GM12873 (cell line): Measurements from ENCODE around the gene VAMP5.

ENCODE experiments used
- TF ChIP-seq, protein P1 (sequence below): IDR thresholded peaks from 2 replicates; pipeline ENCODE4 v1.5.1; 2012; ENCODE audit warnings: low read depth, mild to moderate bottlenecking, moderate library complexity, low read length, control low read depth; ENCODE audit not compliant: insufficient read depth; ENCODE audit errors: missing control alignments

VAMP5 gene

GRCh38 chr2:85583667-85584353, 421 bp upstream of the VAMP5 start:
- TF ChIP-seq, protein P1, sequence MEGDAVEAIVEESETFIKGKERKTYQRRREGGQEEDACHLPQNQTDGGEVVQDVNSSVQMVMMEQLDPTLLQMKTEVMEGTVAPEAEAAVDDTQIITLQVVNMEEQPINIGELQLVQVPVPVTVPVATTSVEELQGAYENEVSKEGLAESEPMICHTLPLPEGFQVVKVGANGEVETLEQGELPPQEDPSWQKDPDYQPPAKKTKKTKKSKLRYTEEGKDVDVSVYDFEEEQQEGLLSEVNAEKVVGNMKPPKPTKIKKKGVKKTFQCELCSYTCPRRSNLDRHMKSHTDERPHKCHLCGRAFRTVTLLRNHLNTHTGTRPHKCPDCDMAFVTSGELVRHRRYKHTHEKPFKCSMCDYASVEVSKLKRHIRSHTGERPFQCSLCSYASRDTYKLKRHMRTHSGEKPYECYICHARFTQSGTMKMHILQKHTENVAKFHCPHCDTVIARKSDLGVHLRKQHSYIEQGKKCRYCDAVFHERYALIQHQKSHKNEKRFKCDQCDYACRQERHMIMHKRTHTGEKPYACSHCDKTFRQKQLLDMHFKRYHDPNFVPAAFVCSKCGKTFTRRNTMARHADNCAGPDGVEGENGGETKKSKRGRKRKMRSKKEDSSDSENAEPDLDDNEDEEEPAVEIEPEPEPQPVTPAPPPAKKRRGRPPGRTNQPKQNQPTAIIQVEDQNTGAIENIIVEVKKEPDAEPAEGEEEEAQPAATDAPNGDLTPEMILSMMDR, result no peak

- TF ChIP-seq, protein P1, result no peak
Measured at GRCh38 chr2:85584857-85585780, 888 bp downstream of the VAMP5 start.

DNA sequence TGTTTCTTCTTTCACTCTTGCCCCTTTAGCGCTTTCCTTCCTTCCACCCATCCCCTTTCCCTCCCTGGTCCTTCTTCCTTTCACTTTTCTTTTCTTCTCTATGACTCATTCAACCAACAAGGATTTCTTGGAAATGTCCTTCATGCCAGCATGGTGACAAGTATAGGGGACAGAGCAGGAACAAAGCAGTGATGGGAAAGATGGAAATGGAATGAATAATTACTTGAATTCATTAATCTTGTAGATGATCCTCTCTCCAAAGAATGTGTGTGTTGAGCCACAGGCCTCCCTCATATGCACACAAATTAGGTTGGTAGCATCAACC, 1.5 kb downstream of the VAMP5 start:
- TF ChIP-seq, protein P1, result no peak

- TF ChIP-seq, protein P1, result no peak
Measured at GRCh38 chr2:85588236-85588635, 4.0 kb downstream of the VAMP5 start.

DNA sequence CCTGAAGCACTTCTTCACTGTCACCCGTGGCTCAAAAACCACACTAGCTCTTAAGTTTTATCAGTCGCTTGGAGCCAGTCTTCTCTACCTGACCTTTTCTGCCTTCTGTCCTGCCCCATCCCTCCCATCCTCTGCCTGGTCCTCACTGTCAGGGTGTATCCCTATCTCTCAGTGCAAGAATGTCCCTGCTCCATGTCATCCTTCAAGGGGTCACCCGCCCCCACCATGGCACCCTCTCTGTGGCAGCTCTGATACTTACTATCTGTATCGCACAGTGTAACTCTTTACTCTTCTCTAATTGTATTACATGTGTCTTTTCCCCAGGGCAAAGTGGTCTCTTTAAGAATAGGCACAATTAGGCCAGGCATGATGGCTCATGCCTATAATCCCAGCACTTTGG, 4.4 kb downstream of the VAMP5 start:
- TF ChIP-seq, protein P1, result no peak

DNA sequence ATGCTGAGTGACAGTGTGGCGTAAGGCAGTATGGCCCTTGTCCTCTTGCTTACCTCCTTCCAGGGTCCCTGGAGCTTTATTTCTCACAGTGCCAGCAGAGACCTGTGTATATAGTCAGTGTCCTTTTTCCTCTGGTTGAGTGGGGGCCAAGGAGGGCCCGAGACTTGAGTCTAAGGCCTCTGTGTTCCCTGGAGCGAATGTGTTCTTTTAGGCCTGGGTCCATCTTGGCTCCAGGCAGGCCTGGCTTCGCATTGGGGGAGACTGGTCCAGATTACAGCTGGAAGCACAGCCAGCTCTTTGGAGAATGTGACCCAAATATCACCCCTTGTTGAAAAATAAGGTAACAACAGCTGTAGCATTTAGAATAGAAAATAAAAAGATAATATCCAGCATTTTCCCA, 5.0 kb downstream of the VAMP5 start:
- TF ChIP-seq, protein P1, result no peak

DNA sequence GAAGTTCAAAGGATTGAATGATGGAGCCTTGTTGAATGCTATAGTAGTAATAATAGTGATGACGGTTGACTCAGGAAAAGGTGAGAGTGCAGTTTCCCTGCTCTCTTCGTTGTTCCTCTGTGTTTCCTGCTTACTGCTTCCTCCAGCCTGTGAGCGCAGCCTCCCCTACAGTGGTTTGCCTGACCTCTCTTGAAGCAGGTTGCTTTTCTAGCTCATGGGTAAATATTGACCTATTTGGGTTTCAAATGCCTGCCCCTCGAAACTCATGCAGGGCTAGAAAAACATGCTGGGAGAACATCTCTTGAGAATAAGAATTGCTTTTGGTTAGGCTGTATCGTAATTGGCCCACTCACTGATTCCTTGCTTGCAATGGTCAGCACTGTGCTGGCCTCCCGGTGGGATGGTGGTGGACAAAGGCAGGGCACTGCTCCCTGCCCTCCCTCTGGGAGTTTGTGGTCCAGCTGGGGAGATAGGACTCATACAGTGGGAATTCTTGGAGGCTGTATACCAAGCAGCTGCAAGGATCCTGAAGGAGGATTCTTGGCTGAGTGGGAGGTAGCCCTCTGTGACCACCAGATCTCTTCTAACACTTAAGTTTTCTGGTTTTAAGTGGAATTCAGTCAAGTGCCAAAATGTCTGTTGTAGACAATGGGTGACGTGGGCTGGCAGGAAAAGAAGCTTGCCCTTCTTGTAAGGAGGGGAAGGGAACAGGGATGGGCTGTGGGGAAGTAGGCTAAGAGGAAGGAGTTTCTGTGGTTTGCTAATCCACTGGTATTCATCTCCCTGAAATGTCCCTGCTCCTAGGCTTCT, 6.0 kb downstream of the VAMP5 start:
- TF ChIP-seq, protein P1, result no peak
